ENCODE results near the gene ABCA1.

DNA sequence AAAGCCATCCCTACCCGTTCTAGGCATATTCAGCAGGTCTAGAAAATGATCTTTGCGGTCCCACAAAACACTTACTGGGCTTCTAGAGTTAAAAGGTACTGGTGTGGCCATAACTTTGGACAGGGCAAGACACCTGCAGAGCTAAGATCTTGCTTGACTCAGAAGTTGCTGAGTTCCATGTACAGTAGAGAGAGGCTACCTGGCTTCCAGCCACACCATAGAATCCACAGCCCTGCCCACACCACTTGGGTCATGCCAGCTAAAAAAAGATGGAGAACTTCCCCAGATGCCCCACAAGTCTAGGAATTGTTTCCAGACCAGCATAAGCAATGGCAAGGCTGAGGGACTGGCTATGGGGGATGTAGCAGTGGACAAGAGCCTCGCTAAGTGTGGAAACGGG, 52.1 kb downstream of the ABCA1 start:
- TF ChIP-seq EP300 (IDR thresholded peaks at IDR 0.05), result no peak
- no peak for TF ChIP-seq POLR2A (IDR thresholded peaks at IDR 0.05)
- TF ChIP-seq, protein P1, sequence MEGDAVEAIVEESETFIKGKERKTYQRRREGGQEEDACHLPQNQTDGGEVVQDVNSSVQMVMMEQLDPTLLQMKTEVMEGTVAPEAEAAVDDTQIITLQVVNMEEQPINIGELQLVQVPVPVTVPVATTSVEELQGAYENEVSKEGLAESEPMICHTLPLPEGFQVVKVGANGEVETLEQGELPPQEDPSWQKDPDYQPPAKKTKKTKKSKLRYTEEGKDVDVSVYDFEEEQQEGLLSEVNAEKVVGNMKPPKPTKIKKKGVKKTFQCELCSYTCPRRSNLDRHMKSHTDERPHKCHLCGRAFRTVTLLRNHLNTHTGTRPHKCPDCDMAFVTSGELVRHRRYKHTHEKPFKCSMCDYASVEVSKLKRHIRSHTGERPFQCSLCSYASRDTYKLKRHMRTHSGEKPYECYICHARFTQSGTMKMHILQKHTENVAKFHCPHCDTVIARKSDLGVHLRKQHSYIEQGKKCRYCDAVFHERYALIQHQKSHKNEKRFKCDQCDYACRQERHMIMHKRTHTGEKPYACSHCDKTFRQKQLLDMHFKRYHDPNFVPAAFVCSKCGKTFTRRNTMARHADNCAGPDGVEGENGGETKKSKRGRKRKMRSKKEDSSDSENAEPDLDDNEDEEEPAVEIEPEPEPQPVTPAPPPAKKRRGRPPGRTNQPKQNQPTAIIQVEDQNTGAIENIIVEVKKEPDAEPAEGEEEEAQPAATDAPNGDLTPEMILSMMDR (IDR thresholded peaks at IDR 0.05), result no peak
- TF ChIP-seq POLR2AphosphoS5 (IDR thresholded peaks at IDR 0.05), result no peak

Measured in upper lobe of left lung (tissue), 4 donors.